DND-41 (cell line): ENCODE data around the gene ATP6V0D1.

Experiments
- ATAC-seq: fragments of 200-7000 bp; cut with Tn5 transposase; 3 replicates; pipeline ENCODE4 v1.9.1; 2021; ENCODE audit warnings: low read depth; ENCODE audit not compliant: insufficient read depth
- DNase-seq: peaks from one replicate; pipeline ENCODE4 v3.0.0-alpha.2; 2020
- H2AFZ ChIP-seq: 2 replicates; pipeline ENCODE4 v1.6.0; 2012; ENCODE audit warnings: low read depth, low read length
- H3K27ac ChIP-seq: 2 replicates; pipeline ENCODE4 v1.5.1; 2012; ENCODE audit warnings: low read length, inconsistent platforms
- H3K27me3 ChIP-seq: fragments of 200-600 bp; sonication (generic); 2 replicates; pipeline ENCODE4 v1.6.0; 2012; ENCODE audit warnings: low read length, mild to moderate bottlenecking, inconsistent platforms; ENCODE audit not compliant: insufficient read depth, poor library complexity
- H3K36me3 ChIP-seq: 2 replicates; pipeline ENCODE4 v1.5.1; 2012; ENCODE audit warnings: low read length, inconsistent platforms; ENCODE audit not compliant: insufficient read depth
- H3K4me1 ChIP-seq: 2 replicates; pipeline ENCODE4 v1.5.1; 2012; ENCODE audit warnings: mild to moderate bottlenecking, low read length; ENCODE audit not compliant: insufficient read depth
- H3K4me2 ChIP-seq: 2 replicates; pipeline ENCODE4 v1.6.0; 2012; ENCODE audit warnings: mild to moderate bottlenecking, moderate library complexity, low read length, inconsistent platforms; ENCODE audit not compliant: insufficient read depth
- H3K4me3 ChIP-seq, 2 experiments: fragments of 200-600 bp in 1 of 2; shearing (Covaris generic) in 1 of 2; 2 replicates each; pipeline ENCODE4 v1.5.1; 2012 to 2016; ENCODE audit warnings: inconsistent platforms in 2 of 2, low read length in 2 of 2, mild to moderate bottlenecking in 2 of 2, low read depth in 1 of 2, moderate library complexity in 1 of 2
- H3K79me2 ChIP-seq: 2 replicates; pipeline ENCODE4 v1.6.0; 2012; ENCODE audit warnings: low read length, inconsistent platforms; ENCODE audit not compliant: insufficient read depth
- H3K9ac ChIP-seq: 2 replicates; pipeline ENCODE4 v1.6.0; 2012; ENCODE audit warnings: low read depth, mild to moderate bottlenecking, inconsistent platforms, low read length, moderate library complexity
- H3K9me3 ChIP-seq: 2 replicates; pipeline ENCODE4 v1.5.1; 2012; ENCODE audit warnings: low read length, moderate library complexity, mild to moderate bottlenecking, inconsistent platforms; ENCODE audit not compliant: insufficient read depth, severe bottlenecking
- H4K20me1 ChIP-seq: 2 replicates; pipeline ENCODE4 v1.6.0; 2012; ENCODE audit warnings: low read length; ENCODE audit not compliant: insufficient read depth
- EZH2 ChIP-seq: IDR thresholded peaks from 3 replicates; pipeline ENCODE4 v1.6.1; 2012; ENCODE audit warnings: borderline replicate concordance, low read depth, mild to moderate bottlenecking, moderate library complexity, low read length, inconsistent platforms; ENCODE audit not compliant: severe bottlenecking
- TF ChIP-seq, protein P1 (sequence below): IDR thresholded peaks from 2 replicates; pipeline ENCODE4 v1.5.1; 2012; ENCODE audit warnings: borderline replicate concordance, low read length, moderate library complexity, mild to moderate bottlenecking; ENCODE audit not compliant: poor library complexity, severe bottlenecking; ENCODE audit errors: extremely low read depth

The ATP6V0D1 gene

DNA sequence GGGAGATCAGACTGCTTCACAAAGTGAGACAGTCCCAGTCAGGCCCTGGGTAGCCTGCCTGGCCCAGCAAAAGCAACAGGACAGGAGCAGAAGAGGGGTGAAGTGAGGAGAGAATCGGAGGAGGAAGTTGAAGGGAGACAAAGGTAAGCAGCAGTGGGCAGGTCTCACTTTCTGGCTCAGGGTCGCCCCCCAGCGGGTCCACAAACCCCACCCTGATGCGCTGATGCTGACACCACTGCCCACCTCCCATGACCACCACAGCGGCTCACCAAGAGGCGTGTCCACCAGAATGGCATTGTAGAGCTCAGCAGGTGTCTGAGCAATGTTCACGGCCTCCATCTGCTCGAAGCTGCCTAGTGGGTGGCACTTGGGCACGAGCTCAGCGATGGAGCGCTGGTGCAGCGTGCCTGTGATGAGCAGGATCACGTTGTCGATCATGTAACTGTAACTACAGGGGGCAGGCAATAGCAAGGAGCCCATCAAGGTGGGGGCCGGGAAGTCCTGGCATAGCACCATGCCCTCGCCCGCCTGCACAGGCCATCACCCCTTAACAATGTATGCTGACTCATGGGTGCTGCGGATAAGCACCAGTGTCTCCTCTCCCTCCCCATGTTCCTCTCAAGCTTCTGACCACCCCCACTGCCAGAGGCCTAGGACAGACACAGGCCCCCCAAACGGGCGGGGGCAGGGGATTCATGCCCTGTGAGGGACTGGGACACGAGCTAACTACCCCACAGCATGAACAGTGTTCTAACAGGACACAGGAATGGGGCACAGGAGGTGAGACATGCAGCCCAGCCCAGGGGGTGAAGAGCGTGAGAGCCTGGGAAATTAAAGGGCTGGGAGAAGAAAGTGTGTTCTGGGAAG is 36.5 kb downstream of the ATP6V0D1 start:
- peaks cover 23% of the 10 kb centered on the region for H3K36me3 ChIP-seq
- no peaks in the 10 kb centered on the region for H3K79me2 ChIP-seq
- H3K4me1 ChIP-seq, result no peaks in the 10 kb centered on the region
- TF ChIP-seq, protein P1, sequence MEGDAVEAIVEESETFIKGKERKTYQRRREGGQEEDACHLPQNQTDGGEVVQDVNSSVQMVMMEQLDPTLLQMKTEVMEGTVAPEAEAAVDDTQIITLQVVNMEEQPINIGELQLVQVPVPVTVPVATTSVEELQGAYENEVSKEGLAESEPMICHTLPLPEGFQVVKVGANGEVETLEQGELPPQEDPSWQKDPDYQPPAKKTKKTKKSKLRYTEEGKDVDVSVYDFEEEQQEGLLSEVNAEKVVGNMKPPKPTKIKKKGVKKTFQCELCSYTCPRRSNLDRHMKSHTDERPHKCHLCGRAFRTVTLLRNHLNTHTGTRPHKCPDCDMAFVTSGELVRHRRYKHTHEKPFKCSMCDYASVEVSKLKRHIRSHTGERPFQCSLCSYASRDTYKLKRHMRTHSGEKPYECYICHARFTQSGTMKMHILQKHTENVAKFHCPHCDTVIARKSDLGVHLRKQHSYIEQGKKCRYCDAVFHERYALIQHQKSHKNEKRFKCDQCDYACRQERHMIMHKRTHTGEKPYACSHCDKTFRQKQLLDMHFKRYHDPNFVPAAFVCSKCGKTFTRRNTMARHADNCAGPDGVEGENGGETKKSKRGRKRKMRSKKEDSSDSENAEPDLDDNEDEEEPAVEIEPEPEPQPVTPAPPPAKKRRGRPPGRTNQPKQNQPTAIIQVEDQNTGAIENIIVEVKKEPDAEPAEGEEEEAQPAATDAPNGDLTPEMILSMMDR, result no peak
- no peak for TF ChIP-seq EZH2
- peaks cover 24% of the 10 kb centered on the region for H4K20me1 ChIP-seq
- no peaks in the 10 kb centered on the region for H3K9me3 ChIP-seq
- H3K27me3 ChIP-seq, result no peaks in the 10 kb centered on the region
- no peak overlapping the region for H3K4me3 ChIP-seq
- DNase-seq (no peak), ATAC-seq (no peak)
- no peak overlapping the region for H3K4me2 ChIP-seq
- no peak overlapping the region for H2AFZ ChIP-seq
- no peak overlapping the region for H3K9ac ChIP-seq
- 0 out of 2 replicates have a peak overlapping the region, but pooled peaks have one; percentile 7 for H3K27ac ChIP-seq

DNA sequence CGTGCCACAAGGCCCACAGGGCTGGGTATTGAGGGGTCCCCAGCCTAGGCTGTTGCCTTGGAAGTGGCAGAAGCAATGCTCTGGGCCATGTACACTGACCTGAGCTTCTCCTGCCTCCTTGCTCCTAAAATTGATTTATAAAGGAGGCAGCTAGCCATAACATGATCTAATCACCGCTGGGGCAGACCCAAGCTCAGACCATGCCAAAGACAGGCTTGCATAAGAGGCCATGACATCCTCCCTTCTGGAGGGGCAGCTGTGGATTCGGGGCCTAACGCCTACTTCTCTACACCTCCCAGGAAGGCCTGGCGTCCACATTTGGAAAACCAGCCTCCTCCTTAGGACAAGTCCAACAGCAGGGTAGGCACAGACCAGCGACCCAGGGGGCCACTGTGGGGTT is 37.7 kb downstream of the ATP6V0D1 start:
- Histone ChIP-seq H3K27me3 (no peaks in the 10 kb centered on the region), H3K27ac (no peak overlapping the region), H3K9me3 (no peaks in the 10 kb centered on the region), H3K36me3 (peaks cover 34% of the 10 kb centered on the region), H3K79me2 (no peaks in the 10 kb centered on the region), H3K4me1 (no peaks in the 10 kb centered on the region), H4K20me1 (peaks cover 24% of the 10 kb centered on the region), H3K4me2 (no peak overlapping the region), H3K9ac (no peak overlapping the region), H3K4me3 (no peak overlapping the region), H2AFZ (no peak overlapping the region)
- ATAC-seq (no peak), DNase-seq (no peak)
- TF ChIP-seq, protein P1, result no peak
- no peak for TF ChIP-seq EZH2

DNA sequence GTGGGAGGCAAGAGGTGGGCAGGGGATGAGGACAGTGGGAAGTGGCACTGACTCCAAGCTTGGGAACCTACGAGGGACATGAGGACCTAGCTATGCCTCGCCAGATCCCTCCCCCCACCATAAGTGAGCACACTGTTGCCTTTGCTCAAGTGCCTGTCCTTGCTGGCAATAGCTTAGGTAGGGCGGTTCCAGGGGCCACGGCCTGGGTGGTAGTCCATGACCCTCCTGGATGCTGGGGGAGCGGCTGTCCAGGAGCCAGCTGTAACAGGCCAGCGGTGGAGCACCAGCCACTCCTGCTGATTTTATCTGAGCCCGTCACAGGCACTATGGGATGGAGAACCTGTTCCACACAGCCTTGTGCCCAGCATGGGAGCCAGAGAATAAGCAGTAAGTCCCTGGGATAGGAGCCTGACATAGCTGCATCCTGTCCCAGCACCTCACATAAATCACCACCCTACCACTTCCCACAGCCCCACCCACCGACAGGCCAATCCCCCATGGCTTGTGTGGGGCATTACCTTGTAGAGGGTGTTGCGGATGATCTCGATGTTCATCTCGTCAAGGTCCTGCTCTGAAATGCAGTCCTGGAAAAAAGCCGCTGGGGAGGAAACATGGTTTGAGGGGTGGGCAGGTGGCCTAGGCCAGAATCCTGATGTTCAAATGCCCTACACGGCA is 38.2 kb downstream of the ATP6V0D1 start:
- Histone ChIP-seq H3K4me2 (no peak overlapping the region), H3K27me3 (no peaks in the 10 kb centered on the region), H3K36me3 (peaks cover 39% of the 10 kb centered on the region), H3K79me2 (no peaks in the 10 kb centered on the region), H3K4me1 (no peaks in the 10 kb centered on the region), H3K27ac (no peak overlapping the region), H2AFZ (no peak overlapping the region), H3K9ac (no peak overlapping the region), H3K9me3 (no peaks in the 10 kb centered on the region), H4K20me1 (peaks cover 24% of the 10 kb centered on the region), H3K4me3 (no peak overlapping the region)
- TF ChIP-seq, protein P1, result no peak
- no peak for TF ChIP-seq EZH2
- ATAC-seq (no peak), DNase-seq (no peak)
